Psoas muscle (tissue), 8 donors: ENCODE data around the gene CA10. TPM values are rescaled to one million over a fixed set of nuclear protein-coding genes. Genes with fewer than 3 reads are reported as not detected.

Source experiments
- ATAC-seq, 4 donors: fragments of 200-7000 bp; cut with Tn5 transposase; one replicate each; pipeline ENCODE4 v1.9.1; 2020; ENCODE audit warnings: moderate library complexity in 3 of 4, mild to moderate bottlenecking in 2 of 4
- DNase-seq, 2 donors: peaks; one replicate each; pipeline ENCODE4 v3.0.0-alpha.2; 2020
- H3K27ac ChIP-seq: fragments of 200-600 bp; one replicate; pipeline ENCODE4 v1.8.0; 2022
- H3K27me3 ChIP-seq, 3 donors: fragments of 200-600 bp in 1 of 3; one replicate each; pipeline versions ENCODE4 v1.6.1 to v1.8.0; 2013 to 2022; ENCODE audit warnings: low read length in 2 of 3, mild to moderate bottlenecking in 2 of 3, moderate library complexity in 1 of 3; ENCODE audit not compliant: insufficient read depth in 3 of 3
- H3K36me3 ChIP-seq, 2 donors: fragments of 200-600 bp in 1 of 2; one replicate each; pipeline versions ENCODE4 v1.6.1 to v1.8.0; 2013 to 2022; ENCODE audit warnings: low read depth in 1 of 2, mild to moderate bottlenecking in 1 of 2, moderate library complexity in 1 of 2; ENCODE audit not compliant: insufficient read depth in 1 of 2
- H3K4me1 ChIP-seq: fragments of 200-600 bp; one replicate; pipeline ENCODE4 v1.8.0; 2022
- H3K4me3 ChIP-seq: fragments of 200-600 bp; one replicate; pipeline ENCODE4 v1.8.0; 2022; ENCODE audit warnings: mild to moderate bottlenecking
- H3K9me3 ChIP-seq: fragments of 200-600 bp; one replicate; pipeline ENCODE4 v1.8.0; 2022
- CTCF ChIP-seq: fragments of 200-600 bp; IDR thresholded peaks from one replicate; pipeline ENCODE4 v1.8.0; 2022; ENCODE audit warnings: antibody characterized with exemption
- WGBS, 3 donors: extraction: QIAGEN DNeasy Blood & Tissue Kit; methylation state at CpG; one replicate each; pipeline versions ENCODE4 v1.1.6 to v1.1.7; 2013; 5-methylcytosine and 5-hydroxymethylcytosine counted together
- intact Hi-C, 2 donors: fragments of 100-400 bp; cut with DNase I; formaldehyde crosslinking; loops; one replicate each; pipeline versions ENCODE4 v1.11.0 to v1.14.2; 2022
- polyA plus RNA-seq, 3 donors: library from polyadenylated mRNA; stranded (reverse); fragments of 200-250 nt; gene quantifications; one replicate each; pipeline ENCODE4 v1.2.3, GENCODE V29; 2013
- total RNA-seq, 4 donors: library from RNA; stranded (reverse); fragmentation: NEBNext Ultra II Directional in 2 of 4; extraction: Animal tissue kit (Norgen Biotek cat#: 25700) in 2 of 4; gene quantifications; one replicate each; pipeline versions ENCODE4 v1.2.1 to v1.2.4, GENCODE V29; 2021 to 2023
- donor health status: healthy with polysubstance abuse.
- donor health status: DM: no; HTN: no; CAD: no; lungs with moderate emphysema.
- donor health status: Bipolar disorder and iron deficiency.
- donor health status: healthy.
- donor health status: DM: yes; HTN: yes; CAD: no.
- donor health status: DM: no; HTN: no; CAD: no.
- donor health status: DM: no; HTN: no; CAD: no.
- donor health status: DM: yes; HTN: yes; CAD: no.

Gene CA10
- total and polyA plus RNA-seq, 7 donors, result 0.03 to 0.04 TPM; not detected in 5

- intact Hi-C loops, result no loop called here
- no peak for ATAC-seq
- Histone ChIP-seq H3K36me3 (no peaks in the 10 kb centered on the region), H3K27ac (no peak overlapping the region), H3K4me3 (no peak overlapping the region), H3K27me3 (no peaks in the 10 kb centered on the region), H3K9me3 (no peaks in the 10 kb centered on the region), H3K4me1 (no peaks in the 10 kb centered on the region)
- no peak for TF ChIP-seq CTCF
- 66 to 71% (median 71%) methylated on average over 4 of the region's 4 CpGs for WGBS, 3 donors
- no peak for DNase-seq
Observed at GRCh38 chr17:52079496-52079895, 79.0 kb downstream of the CA10 start.

GRCh38 chr17:52071712-52072111 lies 86.8 kb downstream of the CA10 start:
- 74 to 86% (median 79%) methylated on average over 5 of the region's 5 CpGs for WGBS, 3 donors
- H3K27ac ChIP-seq, result no peak overlapping the region

GRCh38 chr17:52064791-52065211 lies 93.7 kb downstream of the CA10 start:
- intact Hi-C loops, result no loop called here
- 46 to 49% (median 46%) methylated on average over 2 of the region's 2 CpGs for WGBS, 3 donors
- DNase-seq, result no peak

More at GRCh38 chr17:52071712-52072111, 86.8 kb downstream of the CA10 start:
- Histone ChIP-seq H3K9me3 (no peaks in the 10 kb centered on the region), H3K27me3 (no peaks in the 10 kb centered on the region), H3K4me1 (no peaks in the 10 kb centered on the region), H3K36me3 (no peaks in the 10 kb centered on the region), H3K4me3 (no peak overlapping the region)
- DNase-seq (no peak), ATAC-seq (no peak)
- no peak for TF ChIP-seq CTCF
- intact Hi-C loops, result no loop called here

GRCh38 chr17:52049496-52049895 lies 109.0 kb downstream of the CA10 start:
- Histone ChIP-seq H3K27ac (no peak overlapping the region), H3K9me3 (no peaks in the 10 kb centered on the region), H3K36me3 (no peaks in the 10 kb centered on the region), H3K4me3 (no peak overlapping the region), H3K4me1 (no peaks in the 10 kb centered on the region), H3K27me3 (no peaks in the 10 kb centered on the region)
- no peak for TF ChIP-seq CTCF
- intact Hi-C loops, result no loop called here
- 57 to 75% (median 65%) methylated on average over 1 of the region's 1 CpG for WGBS, 3 donors
- no peak for ATAC-seq
- no peak for DNase-seq

More at GRCh38 chr17:52064791-52065211, 93.7 kb downstream of the CA10 start:
- no peak for ATAC-seq
- TF ChIP-seq CTCF, result no peak
- no peaks in the 10 kb centered on the region for H3K36me3 ChIP-seq
- no peaks in the 10 kb centered on the region for H3K4me1 ChIP-seq
- no peak overlapping the region for H3K4me3 ChIP-seq
- no peaks in the 10 kb centered on the region for H3K9me3 ChIP-seq
- no peak overlapping the region for H3K27ac ChIP-seq
- H3K27me3 ChIP-seq, result no peaks in the 10 kb centered on the region

GRCh38 chr17:52049051-52049450 lies 109.5 kb downstream of the CA10 start:
- no peaks in the 10 kb centered on the region for H3K4me1 ChIP-seq
- intact Hi-C loops, result no loop called here
- no peak overlapping the region for H3K4me3 ChIP-seq
- DNase-seq, result no peak
- 89 to 91% (median 90%) methylated on average over 3 of the region's 3 CpGs for WGBS, 3 donors
- no peaks in the 10 kb centered on the region for H3K27me3 ChIP-seq
- H3K27ac ChIP-seq, result no peak overlapping the region
- H3K9me3 ChIP-seq, result no peaks in the 10 kb centered on the region
- TF ChIP-seq CTCF, result no peak
- no peak for ATAC-seq
- no peaks in the 10 kb centered on the region for H3K36me3 ChIP-seq
